ENCODE data around the gene SEMA7A.

Gene SEMA7A

DNA sequence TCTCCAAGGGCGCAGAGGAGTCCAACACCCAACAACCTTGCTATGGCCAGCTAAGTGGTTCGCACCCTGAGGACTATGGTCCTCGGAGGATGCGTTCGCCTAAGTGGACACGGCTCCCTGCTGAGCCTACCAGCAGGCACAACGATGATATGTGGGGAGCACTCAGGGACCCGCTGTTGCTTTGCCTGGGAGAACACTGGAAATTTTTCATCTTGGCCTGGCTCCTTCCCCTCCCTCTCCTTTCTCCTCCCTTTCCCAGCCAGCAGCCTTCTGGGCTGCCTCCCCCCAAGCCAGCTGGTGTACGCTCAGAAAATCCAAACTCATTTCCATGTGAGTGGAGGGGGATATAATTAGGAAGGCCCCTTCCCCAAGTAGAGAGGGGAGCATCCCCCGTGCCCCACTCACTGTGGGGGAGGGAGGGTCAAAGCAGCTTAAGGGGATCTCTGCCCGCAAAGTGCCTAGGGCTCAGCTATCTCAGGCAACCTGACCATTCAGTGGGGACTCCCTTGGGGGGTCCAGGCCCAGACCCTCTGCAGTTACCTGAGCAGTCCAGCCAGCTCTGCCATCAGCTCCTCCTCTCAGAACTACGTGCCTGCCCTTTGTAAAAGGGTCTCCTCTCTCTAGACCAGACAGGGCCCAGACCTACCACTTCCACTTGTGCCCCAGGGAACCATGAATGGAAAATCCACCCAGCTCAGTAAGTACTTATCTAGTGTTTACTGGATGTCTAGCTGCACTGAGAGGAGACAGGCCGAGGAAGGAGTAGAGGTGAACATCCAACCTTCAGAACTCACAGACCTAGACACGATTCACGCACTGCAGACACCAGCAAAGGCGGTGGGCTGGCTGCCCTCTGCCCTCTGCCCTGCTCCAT, 742 bp upstream of the SEMA7A start:
- no peak for TF ChIP-seq TCF12 (IDR thresholded peaks at IDR 0.05; ENCODE audit: low read depth)
- no peak for TF ChIP-seq NFIC (IDR thresholded peaks at IDR 0.05)
- TF ChIP-seq ZBTB7A (IDR thresholded peaks at IDR 0.05; ENCODE audit: low read depth), result no peak
- TF ChIP-seq TEAD4 (IDR thresholded peaks at IDR 0.05), result no peak

DNA sequence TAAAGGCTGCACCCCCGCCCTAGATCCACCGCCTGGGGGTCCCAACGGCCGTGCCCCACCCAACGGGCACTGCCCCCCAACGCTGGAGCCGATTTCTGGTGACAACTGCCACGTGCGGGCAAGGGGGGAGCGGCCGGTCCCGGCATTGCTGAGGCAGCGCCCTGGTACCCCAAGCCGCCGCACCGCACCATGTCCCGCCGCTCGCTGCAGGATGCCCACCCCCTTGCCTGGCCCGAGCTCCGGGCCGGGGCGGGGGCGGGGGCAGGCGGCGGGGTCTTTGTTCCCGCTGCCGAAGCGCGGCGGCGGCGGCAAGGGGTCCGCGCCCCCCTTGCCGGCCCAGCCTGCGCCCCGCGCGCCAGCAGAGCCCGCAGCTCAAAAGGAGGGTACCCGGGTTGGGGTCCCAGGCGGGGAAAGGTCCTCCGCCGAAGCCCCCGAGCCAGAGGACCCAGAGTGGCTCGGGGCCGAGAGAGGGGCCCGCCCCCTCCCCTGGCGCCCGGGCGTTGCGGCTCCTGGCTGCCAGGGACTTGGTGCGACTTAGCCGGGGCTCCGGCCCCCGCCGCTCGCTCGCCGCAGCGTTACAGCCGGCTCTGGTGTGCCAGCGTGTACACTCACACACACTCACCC, 678 bp downstream of the SEMA7A start:
- peak; percentile 73 for TF ChIP-seq ZBTB7A (IDR thresholded peaks at IDR 0.05; ENCODE audit: low read depth)
- TF ChIP-seq, protein P1, sequence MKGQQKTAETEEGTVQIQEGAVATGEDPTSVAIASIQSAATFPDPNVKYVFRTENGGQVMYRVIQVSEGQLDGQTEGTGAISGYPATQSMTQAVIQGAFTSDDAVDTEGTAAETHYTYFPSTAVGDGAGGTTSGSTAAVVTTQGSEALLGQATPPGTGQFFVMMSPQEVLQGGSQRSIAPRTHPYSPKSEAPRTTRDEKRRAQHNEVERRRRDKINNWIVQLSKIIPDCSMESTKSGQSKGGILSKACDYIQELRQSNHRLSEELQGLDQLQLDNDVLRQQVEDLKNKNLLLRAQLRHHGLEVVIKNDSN (IDR thresholded peaks at IDR 0.05), result no peak
- TF ChIP-seq, protein P2, sequence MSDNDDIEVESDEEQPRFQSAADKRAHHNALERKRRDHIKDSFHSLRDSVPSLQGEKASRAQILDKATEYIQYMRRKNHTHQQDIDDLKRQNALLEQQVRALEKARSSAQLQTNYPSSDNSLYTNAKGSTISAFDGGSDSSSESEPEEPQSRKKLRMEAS (IDR thresholded peaks at IDR 0.05), result peak; percentile 20; the same call in 1 of the 2 replicates
- TF ChIP-seq EGR1 (IDR thresholded peaks at IDR 0.05), result no peak

DNA sequence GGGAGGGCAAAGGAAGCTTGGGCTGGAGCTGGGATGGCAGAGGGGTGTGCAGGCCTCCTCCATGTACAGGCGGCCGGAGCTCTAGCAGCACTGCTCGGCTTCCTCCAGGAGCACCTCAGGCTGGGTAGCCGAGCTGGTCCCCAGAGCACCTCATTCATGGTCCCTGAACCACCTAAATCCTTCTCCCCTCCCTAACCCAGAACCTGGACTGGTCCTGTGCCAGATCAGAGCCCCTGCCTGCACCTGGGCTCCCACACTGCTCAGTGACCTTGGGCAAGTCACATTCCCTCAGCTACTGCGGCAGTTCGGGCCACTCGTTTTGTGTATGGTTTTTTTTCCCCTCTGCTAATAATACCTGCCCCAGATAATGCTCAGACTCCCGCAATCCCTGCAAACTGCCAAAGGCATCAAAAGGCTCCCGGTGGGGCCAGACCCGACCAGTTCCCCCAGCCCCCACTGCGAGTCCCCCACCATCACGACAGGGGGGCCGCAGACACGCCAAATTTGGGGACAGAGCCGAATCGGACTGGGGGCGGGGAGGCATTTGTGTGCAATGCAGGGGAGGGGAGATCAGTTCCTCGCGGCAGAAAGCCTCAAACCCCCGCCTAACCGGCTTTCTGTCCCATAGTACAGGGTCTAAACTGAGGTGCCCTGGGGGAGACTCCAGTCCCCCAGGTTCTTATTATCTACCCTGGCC, 1.3 kb downstream of the SEMA7A start:
- TF ChIP-seq NFIC (IDR thresholded peaks at IDR 0.05) (no peak), TAF1 (IDR thresholded peaks at IDR 0.05; ENCODE audit: low read depth) (no peak), ZBTB7A (IDR thresholded peaks at IDR 0.05; ENCODE audit: low read depth) (no peak), FOXM1 (IDR thresholded peaks at IDR 0.05; ENCODE audit: borderline replicate concordance, low read depth) (no peak), EGR1 (IDR thresholded peaks at IDR 0.05) (no peak), TEAD4 (IDR thresholded peaks at IDR 0.05) (no peak), YY1 (IDR thresholded peaks at IDR 0.05; ENCODE audit: low read depth) (no peak), EP300 (IDR thresholded peaks at IDR 0.05; ENCODE audit: borderline replicate concordance) (no peak), CEBPB (IDR thresholded peaks at IDR 0.05) (no peak), TCF12 (IDR thresholded peaks at IDR 0.05; ENCODE audit: low read depth) (no peak), RAD21 (IDR thresholded peaks at IDR 0.05; ENCODE audit: low read depth) (no peak), CREB1 (IDR thresholded peaks at IDR 0.05; ENCODE audit: low read depth) (no peak)
- TF ChIP-seq, protein P1 (IDR thresholded peaks at IDR 0.05), result no peak
- TF ChIP-seq, protein P2 (IDR thresholded peaks at IDR 0.05), result no peak
- TF ChIP-seq, protein P3, sequence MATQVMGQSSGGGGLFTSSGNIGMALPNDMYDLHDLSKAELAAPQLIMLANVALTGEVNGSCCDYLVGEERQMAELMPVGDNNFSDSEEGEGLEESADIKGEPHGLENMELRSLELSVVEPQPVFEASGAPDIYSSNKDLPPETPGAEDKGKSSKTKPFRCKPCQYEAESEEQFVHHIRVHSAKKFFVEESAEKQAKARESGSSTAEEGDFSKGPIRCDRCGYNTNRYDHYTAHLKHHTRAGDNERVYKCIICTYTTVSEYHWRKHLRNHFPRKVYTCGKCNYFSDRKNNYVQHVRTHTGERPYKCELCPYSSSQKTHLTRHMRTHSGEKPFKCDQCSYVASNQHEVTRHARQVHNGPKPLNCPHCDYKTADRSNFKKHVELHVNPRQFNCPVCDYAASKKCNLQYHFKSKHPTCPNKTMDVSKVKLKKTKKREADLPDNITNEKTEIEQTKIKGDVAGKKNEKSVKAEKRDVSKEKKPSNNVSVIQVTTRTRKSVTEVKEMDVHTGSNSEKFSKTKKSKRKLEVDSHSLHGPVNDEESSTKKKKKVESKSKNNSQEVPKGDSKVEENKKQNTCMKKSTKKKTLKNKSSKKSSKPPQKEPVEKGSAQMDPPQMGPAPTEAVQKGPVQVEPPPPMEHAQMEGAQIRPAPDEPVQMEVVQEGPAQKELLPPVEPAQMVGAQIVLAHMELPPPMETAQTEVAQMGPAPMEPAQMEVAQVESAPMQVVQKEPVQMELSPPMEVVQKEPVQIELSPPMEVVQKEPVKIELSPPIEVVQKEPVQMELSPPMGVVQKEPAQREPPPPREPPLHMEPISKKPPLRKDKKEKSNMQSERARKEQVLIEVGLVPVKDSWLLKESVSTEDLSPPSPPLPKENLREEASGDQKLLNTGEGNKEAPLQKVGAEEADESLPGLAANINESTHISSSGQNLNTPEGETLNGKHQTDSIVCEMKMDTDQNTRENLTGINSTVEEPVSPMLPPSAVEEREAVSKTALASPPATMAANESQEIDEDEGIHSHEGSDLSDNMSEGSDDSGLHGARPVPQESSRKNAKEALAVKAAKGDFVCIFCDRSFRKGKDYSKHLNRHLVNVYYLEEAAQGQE (IDR thresholded peaks at IDR 0.05; ENCODE audit: low read depth), result no peak

DNA sequence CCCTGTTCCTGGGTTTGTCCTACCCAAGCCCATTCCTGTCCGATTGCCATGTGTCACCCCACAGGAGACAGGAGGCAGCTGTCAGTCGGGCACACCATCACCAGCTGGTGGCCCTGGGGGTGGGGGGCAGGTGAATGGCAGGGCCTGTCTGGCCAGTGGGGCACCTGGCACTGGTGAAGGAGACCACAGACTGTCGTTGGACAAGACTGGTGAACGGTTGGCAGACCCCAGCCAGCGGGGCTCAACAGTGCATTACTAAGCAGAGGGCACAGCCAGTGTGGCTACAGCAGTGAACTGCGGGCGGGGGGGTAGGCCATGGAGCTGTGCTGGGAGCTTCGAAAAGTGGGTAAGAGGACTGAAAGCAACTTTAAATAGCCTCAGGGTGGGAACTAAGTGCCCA, 2.1 kb downstream of the SEMA7A start:
- no peak for TF ChIP-seq CREB1 (IDR thresholded peaks at IDR 0.05; ENCODE audit: low read depth)
- TF ChIP-seq, protein P3 (IDR thresholded peaks at IDR 0.05; ENCODE audit: low read depth), result no peak
- no peak for TF ChIP-seq EP300 (IDR thresholded peaks at IDR 0.05; ENCODE audit: borderline replicate concordance)
- no peak for TF ChIP-seq TEAD4 (IDR thresholded peaks at IDR 0.05)
- no peak for TF ChIP-seq EGR1 (IDR thresholded peaks at IDR 0.05)
- TF ChIP-seq, protein P2 (IDR thresholded peaks at IDR 0.05), result no peak
- no peak for TF ChIP-seq RAD21 (IDR thresholded peaks at IDR 0.05; ENCODE audit: low read depth)
- TF ChIP-seq NFIC (IDR thresholded peaks at IDR 0.05), result no peak
- TF ChIP-seq YY1 (IDR thresholded peaks at IDR 0.05; ENCODE audit: low read depth), result no peak
- no peak for TF ChIP-seq TAF1 (IDR thresholded peaks at IDR 0.05; ENCODE audit: low read depth)
- no peak for TF ChIP-seq FOXM1 (IDR thresholded peaks at IDR 0.05; ENCODE audit: borderline replicate concordance, low read depth)
- TF ChIP-seq, protein P1 (IDR thresholded peaks at IDR 0.05), result no peak
- TF ChIP-seq CEBPB (IDR thresholded peaks at IDR 0.05), result no peak
- TF ChIP-seq TCF12 (IDR thresholded peaks at IDR 0.05; ENCODE audit: low read depth), result no peak
- TF ChIP-seq ZBTB7A (IDR thresholded peaks at IDR 0.05; ENCODE audit: low read depth), result no peak

Measured in Ishikawa (cell line).